Adipocyte (in vitro differentiated cells): ENCODE results near the gene TMOD2.

Experiments
- DNase-seq: peaks from one replicate; pipeline ENCODE4 v3.0.0-alpha.2; 2015; ENCODE audit warnings: low read depth
- H3K27me3 ChIP-seq: replicated peaks from 2 replicates; pipeline ENCODE4 v1.7.0; 2013; ENCODE audit warnings: mild to moderate bottlenecking, low read length, moderate library complexity; ENCODE audit not compliant: control insufficient read depth, insufficient read depth
- H3K36me3 ChIP-seq: 2 replicates; pipeline ENCODE4 v1.7.0; 2013; ENCODE audit warnings: low read length, mild to moderate bottlenecking, moderate library complexity; ENCODE audit not compliant: control insufficient read depth, insufficient read depth, severe bottlenecking
- H3K4me1 ChIP-seq: 2 replicates; pipeline ENCODE4 v1.7.0; 2013; ENCODE audit warnings: mild to moderate bottlenecking, low read length, moderate library complexity; ENCODE audit not compliant: control insufficient read depth, insufficient read depth
- H3K4me3 ChIP-seq: 2 replicates; pipeline ENCODE4 v1.7.0; 2013; ENCODE audit warnings: mild to moderate bottlenecking, low read length, moderate library complexity
- H3K9ac ChIP-seq: 2 replicates; pipeline ENCODE4 v1.7.0; 2013; ENCODE audit warnings: mild to moderate bottlenecking, low read length, moderate library complexity
- H3K9me3 ChIP-seq: 2 replicates; pipeline ENCODE4 v1.7.0; 2013; ENCODE audit warnings: mild to moderate bottlenecking, low read length, moderate library complexity; ENCODE audit not compliant: control insufficient read depth

TMOD2 gene

GRCh38 chr15:51750792-51751696 lies at the start of gene TMOD2:
TMOD2 (plus strand) TSS chr15:51751597; CDS start chr15:51766442, 14,845 bp downstream.
- peaks cover 26% of the 10 kb centered on the region for H3K27me3 ChIP-seq
- no peaks in the 10 kb centered on the region for H3K36me3 ChIP-seq
- H3K4me3 ChIP-seq = peak within 1 kb of the TSS; percentile 86
- H3K9me3 ChIP-seq = no peaks in the 10 kb centered on the region
- H3K9ac ChIP-seq = peak within 1 kb of the TSS; percentile 74
- H3K4me1 ChIP-seq = peaks cover 7% of the 10 kb centered on the region
- DNase-seq = peak; percentile 75

DNA sequence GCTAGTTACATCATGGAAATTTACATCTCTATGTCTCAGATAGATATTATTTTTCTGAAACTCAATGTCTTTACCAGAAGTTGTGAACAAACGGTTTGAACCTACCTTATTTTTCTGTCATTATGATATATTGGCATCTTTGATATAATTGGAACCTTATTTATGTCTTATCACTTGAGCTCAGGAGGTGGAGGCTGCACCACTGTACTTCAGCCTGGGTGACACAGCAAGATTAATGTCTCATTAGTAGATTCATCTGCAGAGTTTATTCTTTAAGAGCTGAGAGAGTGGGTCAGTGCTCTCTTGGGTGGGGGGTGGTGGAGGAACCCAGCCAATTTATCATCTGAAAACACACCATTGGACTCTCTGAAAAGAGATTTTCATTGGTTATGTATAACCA lies 48.7 kb upstream of the TMOD2 start:
- H3K27me3 ChIP-seq = peaks cover 12% of the 10 kb centered on the region
- no peaks in the 10 kb centered on the region for H3K9me3 ChIP-seq
- H3K4me3 ChIP-seq = no peak overlapping the region
- H3K36me3 ChIP-seq = no peaks in the 10 kb centered on the region
- H3K9ac ChIP-seq = no peak overlapping the region
- no peaks in the 10 kb centered on the region for H3K4me1 ChIP-seq
- no peak for DNase-seq

DNA sequence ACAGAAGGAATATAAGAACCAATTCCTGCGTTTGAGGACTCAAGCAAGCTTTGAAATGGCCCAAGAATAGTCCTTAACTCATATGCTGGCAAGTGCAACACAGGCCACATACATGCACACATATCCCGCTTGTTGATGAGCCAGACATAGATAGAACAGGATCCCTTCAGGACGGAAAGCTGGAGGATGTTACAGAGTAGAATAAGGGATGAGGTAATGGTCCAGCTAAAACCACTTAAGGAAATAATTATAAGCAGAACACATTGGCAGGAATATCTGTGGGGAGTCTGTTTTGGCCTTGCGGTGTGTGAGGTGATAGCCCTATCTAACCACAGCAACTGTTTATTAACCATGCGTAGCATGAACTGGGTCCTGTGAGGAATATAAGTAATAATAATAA lies 45.1 kb upstream of the TMOD2 start:
- Histone ChIP-seq H3K4me1 (no peaks in the 10 kb centered on the region), H3K36me3 (no peaks in the 10 kb centered on the region), H3K27me3 (peaks cover 2% of the 10 kb centered on the region), H3K9ac (no peak overlapping the region), H3K4me3 (no peak overlapping the region), H3K9me3 (no peaks in the 10 kb centered on the region)
- no peak for DNase-seq

DNA sequence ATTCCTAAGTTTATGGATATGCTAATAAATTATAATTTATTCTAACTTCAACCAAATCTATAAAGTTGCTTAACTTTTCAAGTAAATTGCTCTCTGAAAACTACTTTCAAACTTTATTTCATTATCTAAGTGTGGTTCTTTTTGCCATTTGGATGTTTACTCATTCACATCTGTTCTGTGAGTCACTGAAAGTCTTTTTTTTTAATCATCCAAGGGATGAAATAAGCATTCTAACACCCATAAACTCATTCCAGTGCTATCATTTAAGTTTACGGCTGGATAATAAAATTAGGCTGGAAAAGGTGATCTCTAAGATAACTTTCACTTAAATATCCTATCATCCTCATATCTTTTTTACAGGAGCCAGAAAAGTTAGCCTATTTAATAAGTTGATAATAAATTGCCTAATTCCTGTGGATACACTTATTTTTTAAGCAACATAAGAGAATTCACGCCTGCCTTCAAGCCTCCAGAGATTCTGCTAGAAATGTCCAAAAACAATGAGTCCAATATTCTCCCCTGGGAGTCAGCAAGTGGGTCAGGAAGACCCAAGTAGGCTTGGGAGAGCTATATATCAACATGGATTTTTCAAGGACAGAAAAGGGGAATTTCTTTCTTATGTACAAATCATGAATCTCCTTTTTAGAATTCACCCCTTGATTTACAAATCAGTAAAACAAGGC lies 44.3 kb upstream of the TMOD2 start:
- no peak overlapping the region for H3K9ac ChIP-seq
- H3K4me3 ChIP-seq = no peak overlapping the region
- H3K4me1 ChIP-seq = no peaks in the 10 kb centered on the region
- H3K27me3 ChIP-seq = peaks cover 2% of the 10 kb centered on the region
- no peaks in the 10 kb centered on the region for H3K36me3 ChIP-seq
- no peaks in the 10 kb centered on the region for H3K9me3 ChIP-seq
- DNase-seq = no peak

GRCh38 chr15:51708013-51708412 lies 43.4 kb upstream of the TMOD2 start:
- H3K36me3 ChIP-seq = no peaks in the 10 kb centered on the region
- DNase-seq = no peak
- no peaks in the 10 kb centered on the region for H3K9me3 ChIP-seq
- no peak overlapping the region for H3K9ac ChIP-seq
- no peaks in the 10 kb centered on the region for H3K27me3 ChIP-seq
- H3K4me1 ChIP-seq = no peaks in the 10 kb centered on the region
- no peak overlapping the region for H3K4me3 ChIP-seq

- Histone ChIP-seq H3K27me3 (no peaks in the 10 kb centered on the region), H3K36me3 (no peaks in the 10 kb centered on the region), H3K4me1 (no peaks in the 10 kb centered on the region), H3K4me3 (no peak overlapping the region), H3K9ac (no peak overlapping the region), H3K9me3 (no peaks in the 10 kb centered on the region)
- no peak for DNase-seq
Measured at GRCh38 chr15:51709031-51709430, 42.4 kb upstream of the TMOD2 start.

GRCh38 chr15:51714162-51714561 lies 37.2 kb upstream of the TMOD2 start:
- no peaks in the 10 kb centered on the region for H3K9me3 ChIP-seq
- no peak overlapping the region for H3K9ac ChIP-seq
- no peak for DNase-seq
- no peaks in the 10 kb centered on the region for H3K4me1 ChIP-seq
- no peak overlapping the region for H3K4me3 ChIP-seq
- no peaks in the 10 kb centered on the region for H3K36me3 ChIP-seq
- H3K27me3 ChIP-seq = no peaks in the 10 kb centered on the region

DNA sequence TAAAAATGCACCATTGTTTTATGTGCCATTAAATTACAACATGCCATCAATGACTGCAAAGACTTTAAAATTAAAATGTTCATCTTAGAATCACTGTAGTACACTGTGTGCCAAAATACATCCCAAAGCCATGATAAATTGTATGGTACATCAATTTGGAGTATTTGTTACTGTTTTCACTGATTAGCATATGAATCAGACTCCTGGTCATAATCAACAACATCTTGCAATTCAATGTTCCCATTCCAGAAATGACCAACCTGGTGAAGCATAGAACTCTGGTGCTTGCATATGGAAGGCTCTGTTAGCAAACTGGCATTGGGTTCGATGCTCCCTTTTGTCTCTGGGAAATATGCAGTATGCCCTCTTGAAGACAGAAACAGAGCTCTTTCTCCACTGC lies 36.5 kb upstream of the TMOD2 start:
- no peaks in the 10 kb centered on the region for H3K4me1 ChIP-seq
- H3K4me3 ChIP-seq = no peak overlapping the region
- no peaks in the 10 kb centered on the region for H3K36me3 ChIP-seq
- H3K9me3 ChIP-seq = no peaks in the 10 kb centered on the region
- no peaks in the 10 kb centered on the region for H3K27me3 ChIP-seq
- no peak overlapping the region for H3K9ac ChIP-seq
- no peak for DNase-seq

GRCh38 chr15:51718219-51718618 lies 33.2 kb upstream of the TMOD2 start:
- H3K4me3 ChIP-seq = no peak overlapping the region
- peak; percentile 41 for DNase-seq
- H3K36me3 ChIP-seq = no peaks in the 10 kb centered on the region
- no peaks in the 10 kb centered on the region for H3K9me3 ChIP-seq
- peaks cover 7% of the 10 kb centered on the region for H3K4me1 ChIP-seq
- H3K27me3 ChIP-seq = no peaks in the 10 kb centered on the region
- no peak overlapping the region for H3K9ac ChIP-seq

GRCh38 chr15:51718746-51719145 lies 32.7 kb upstream of the TMOD2 start:
- Histone ChIP-seq H3K4me3 (no peak overlapping the region), H3K9ac (no peak overlapping the region), H3K36me3 (no peaks in the 10 kb centered on the region), H3K9me3 (no peaks in the 10 kb centered on the region), H3K27me3 (no peaks in the 10 kb centered on the region), H3K4me1 (peaks cover 7% of the 10 kb centered on the region)
- DNase-seq = no peak

- Histone ChIP-seq H3K4me3 (no peak overlapping the region), H3K27me3 (no peaks in the 10 kb centered on the region)
Measured at GRCh38 chr15:51720201-51720995, 31.0 kb upstream of the TMOD2 start.

More at GRCh38 chr15:51720201-51720995, 31.0 kb upstream of the TMOD2 start:
- Histone ChIP-seq H3K36me3 (no peaks in the 10 kb centered on the region), H3K4me1 (peaks cover 7% of the 10 kb centered on the region), H3K9me3 (no peaks in the 10 kb centered on the region), H3K9ac (no peak overlapping the region)
- no peak for DNase-seq
